ENCODE data around the gene THRB.

Gene THRB

DNA sequence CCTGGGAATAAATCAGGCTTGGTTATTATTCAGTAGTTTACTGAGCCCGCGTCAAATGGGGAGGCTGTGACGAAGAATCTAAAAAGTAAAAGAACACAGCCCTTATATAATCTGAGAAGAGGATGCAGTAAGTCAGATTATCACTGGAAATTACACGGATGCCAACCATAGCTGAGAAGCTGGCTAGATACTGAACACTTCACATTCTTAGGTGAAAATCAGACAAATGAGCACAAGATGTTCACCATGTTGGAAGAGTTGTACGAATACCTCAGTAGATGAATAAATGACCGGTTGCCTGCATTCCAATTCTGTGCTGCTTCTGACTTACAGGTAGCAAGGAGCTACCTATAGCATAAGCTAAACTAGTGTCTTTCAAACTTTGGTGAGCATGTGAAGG, 254.3 kb downstream of the THRB start:
- Histone ChIP-seq H3K4me3 (ENCODE audit: low read depth, low read length) (no peak overlapping the region), H3K9ac (ENCODE audit: low read length) (no peak overlapping the region), H3K27me3 (ENCODE audit: control insufficient read depth, insufficient read depth, low read length) (no peaks in the 10 kb centered on the region), H3K4me1 (ENCODE audit: control insufficient read depth, insufficient read depth, low read length) (peaks cover 11% of the 10 kb centered on the region), H3K27ac (ENCODE audit: low read depth, low read length) (no peak overlapping the region), H3K36me3 (ENCODE audit: control insufficient read depth, insufficient read depth, low read length) (no peaks in the 10 kb centered on the region), H3K9me3 (ENCODE audit: control insufficient read depth, insufficient read depth, low read depth, low read length) (no peaks in the 10 kb centered on the region)

DNA sequence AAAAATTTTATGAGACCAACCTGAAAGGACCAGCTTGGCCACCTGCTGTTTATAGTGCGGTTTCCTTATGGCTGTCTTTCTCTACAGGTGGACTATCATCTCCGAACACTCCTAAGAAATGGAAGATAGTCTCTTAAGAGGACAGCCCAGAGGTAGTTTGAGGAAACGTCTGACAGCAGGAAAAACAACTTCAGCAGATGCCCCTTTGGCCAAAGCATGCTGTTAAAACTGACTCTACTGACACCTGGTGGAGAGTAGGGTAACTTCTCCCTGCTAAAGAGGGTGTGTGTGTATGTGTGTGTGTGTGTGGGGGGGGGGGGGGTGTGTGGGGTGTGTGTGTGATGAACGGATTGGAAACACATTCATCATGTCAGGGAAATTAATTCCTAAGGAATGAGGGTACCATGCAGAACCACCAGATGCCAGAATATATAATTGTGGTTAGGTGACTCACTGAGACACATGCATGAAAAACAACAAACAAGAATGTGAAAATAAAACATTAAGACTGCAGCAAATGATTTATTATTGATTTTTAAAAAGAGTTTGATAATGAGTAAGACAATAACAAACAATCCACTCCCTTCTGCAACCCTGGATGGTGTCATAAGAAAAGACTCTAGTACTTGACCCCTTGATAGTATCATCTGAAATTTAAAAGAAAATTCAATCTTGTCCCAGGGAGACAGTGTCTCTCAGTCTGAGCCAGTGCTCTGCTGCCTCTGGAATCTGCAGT, 256.5 kb downstream of the THRB start:
- Histone ChIP-seq H3K36me3 (ENCODE audit: control insufficient read depth, insufficient read depth, low read length) (no peaks in the 10 kb centered on the region), H3K9ac (ENCODE audit: low read length) (no peak overlapping the region), H3K27ac (ENCODE audit: low read depth, low read length) (no peak overlapping the region), H3K4me1 (ENCODE audit: control insufficient read depth, insufficient read depth, low read length) (peaks cover 11% of the 10 kb centered on the region), H3K9me3 (ENCODE audit: control insufficient read depth, insufficient read depth, low read depth, low read length) (no peaks in the 10 kb centered on the region), H3K27me3 (ENCODE audit: control insufficient read depth, insufficient read depth, low read length) (no peaks in the 10 kb centered on the region), H3K4me3 (ENCODE audit: low read depth, low read length) (no peak overlapping the region)

DNA sequence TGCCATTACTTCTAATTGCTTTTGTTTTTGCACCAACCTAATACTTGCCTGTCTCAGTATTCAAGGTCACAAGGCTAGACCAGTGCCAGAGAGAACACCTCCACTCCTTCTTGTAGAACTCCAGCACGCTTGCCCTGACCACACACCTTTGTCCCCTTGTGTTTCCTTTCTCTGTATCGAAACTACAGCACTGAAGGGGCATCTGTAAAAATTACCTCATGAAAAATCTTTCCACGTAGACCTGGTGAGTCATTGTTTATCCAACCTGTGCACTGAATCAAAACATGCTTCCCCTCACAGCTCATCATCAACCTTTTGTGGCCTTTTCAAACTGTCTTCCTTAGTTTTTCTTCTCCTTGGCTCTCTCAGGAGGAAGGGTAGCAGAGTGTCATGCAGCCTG, 259.5 kb downstream of the THRB start:
- no peak overlapping the region for H3K9ac ChIP-seq (ENCODE audit: low read length)
- H3K4me1 ChIP-seq (ENCODE audit: control insufficient read depth, insufficient read depth, low read length): no peaks in the 10 kb centered on the region
- H3K27ac ChIP-seq (ENCODE audit: low read depth, low read length): no peak overlapping the region
- no peaks in the 10 kb centered on the region for H3K36me3 ChIP-seq (ENCODE audit: control insufficient read depth, insufficient read depth, low read length)
- H3K9me3 ChIP-seq (ENCODE audit: control insufficient read depth, insufficient read depth, low read depth, low read length): no peaks in the 10 kb centered on the region
- H3K4me3 ChIP-seq (ENCODE audit: low read depth, low read length): no peak overlapping the region
- no peaks in the 10 kb centered on the region for H3K27me3 ChIP-seq (ENCODE audit: control insufficient read depth, insufficient read depth, low read length)

DNA sequence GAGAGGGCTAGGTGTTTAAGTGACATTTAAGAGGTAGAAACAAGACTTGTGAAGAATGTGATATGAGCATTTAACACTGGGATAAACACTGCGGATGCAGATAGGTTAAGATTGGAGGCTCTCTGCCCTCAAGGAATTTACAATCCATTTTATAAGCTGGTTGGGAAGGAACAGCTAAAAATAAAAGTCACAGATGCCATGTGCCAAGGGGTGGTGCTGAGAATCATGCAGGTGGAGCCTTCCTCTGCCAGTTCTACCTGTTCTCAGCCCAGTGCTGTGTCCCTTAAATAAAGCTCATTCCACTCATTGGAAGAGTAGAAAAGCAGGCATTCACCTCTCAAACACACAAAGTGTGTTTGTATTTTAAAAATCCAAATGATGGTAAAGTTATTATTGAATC, 261.9 kb downstream of the THRB start:
- H3K36me3 ChIP-seq (ENCODE audit: control insufficient read depth, insufficient read depth, low read length): no peaks in the 10 kb centered on the region
- H3K9ac ChIP-seq (ENCODE audit: low read length): no peak overlapping the region
- H3K27me3 ChIP-seq (ENCODE audit: control insufficient read depth, insufficient read depth, low read length): no peaks in the 10 kb centered on the region
- no peak overlapping the region for H3K27ac ChIP-seq (ENCODE audit: low read depth, low read length)
- no peak overlapping the region for H3K4me3 ChIP-seq (ENCODE audit: low read depth, low read length)
- H3K9me3 ChIP-seq (ENCODE audit: control insufficient read depth, insufficient read depth, low read depth, low read length): no peaks in the 10 kb centered on the region
- no peaks in the 10 kb centered on the region for H3K4me1 ChIP-seq (ENCODE audit: control insufficient read depth, insufficient read depth, low read length)

DNA sequence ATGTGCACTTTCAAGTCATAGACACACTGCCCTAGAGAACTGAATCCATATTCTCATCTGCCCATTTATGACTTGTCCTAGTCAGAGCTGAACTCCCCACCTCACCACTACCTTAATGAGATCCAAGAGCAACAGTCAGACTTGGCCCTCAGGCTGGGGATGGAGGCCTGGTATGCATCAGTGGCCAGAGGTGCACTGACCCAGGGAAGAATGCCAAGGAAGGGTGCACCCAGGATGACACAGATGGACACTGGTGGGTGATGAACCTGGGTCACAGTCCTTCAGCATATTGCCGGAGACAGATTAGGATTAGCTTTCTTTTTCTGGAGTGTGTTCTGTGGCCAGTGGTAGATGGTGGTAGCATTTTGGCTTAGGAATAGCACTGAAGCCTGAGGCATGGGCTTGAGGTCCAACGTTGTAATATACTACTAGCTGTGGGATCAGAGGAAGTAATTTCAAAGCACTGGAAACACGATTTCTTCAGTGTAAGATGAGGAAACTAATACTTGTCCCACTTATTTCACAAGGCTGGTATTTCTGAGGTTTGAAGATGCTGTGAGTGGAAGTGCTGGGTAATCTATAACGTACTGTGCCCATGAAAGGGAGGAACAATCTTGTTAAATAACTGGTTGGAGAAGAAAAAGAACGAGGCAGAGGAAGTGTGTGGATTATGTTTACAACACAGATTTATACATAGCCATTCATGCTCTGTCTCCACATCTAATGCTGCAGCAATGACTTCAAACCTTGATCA, 265.0 kb downstream of the THRB start:
- Histone ChIP-seq H3K27me3 (ENCODE audit: control insufficient read depth, insufficient read depth, low read length) (no peaks in the 10 kb centered on the region), H3K4me1 (ENCODE audit: control insufficient read depth, insufficient read depth, low read length) (peaks cover 10% of the 10 kb centered on the region; the same call in 1 of the 2 replicates), H3K36me3 (ENCODE audit: control insufficient read depth, insufficient read depth, low read length) (no peaks in the 10 kb centered on the region), H3K9ac (ENCODE audit: low read length) (no peak overlapping the region), H3K9me3 (ENCODE audit: control insufficient read depth, insufficient read depth, low read depth, low read length) (no peaks in the 10 kb centered on the region), H3K27ac (ENCODE audit: low read depth, low read length) (no peak overlapping the region), H3K4me3 (ENCODE audit: low read depth, low read length) (no peak overlapping the region)

DNA sequence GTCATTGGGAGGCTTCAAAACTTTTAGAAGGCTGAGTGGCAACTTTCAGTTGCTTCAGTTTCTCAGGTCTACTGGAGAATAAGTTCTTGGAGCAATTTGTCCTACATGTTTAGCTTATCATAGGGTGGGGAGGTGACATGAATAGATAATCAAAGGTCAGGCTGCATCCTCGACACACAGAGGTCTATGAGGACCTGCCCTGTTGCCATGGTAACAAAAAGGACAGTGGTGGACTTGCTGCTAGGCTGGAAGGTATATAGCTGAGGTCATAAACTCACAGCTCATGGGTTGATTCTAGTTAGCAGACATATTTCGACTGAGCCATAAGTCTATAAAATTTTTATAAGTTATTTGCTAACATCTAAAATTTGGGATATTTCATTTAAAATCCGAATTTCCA, 267.0 kb downstream of the THRB start:
- H3K27ac ChIP-seq (ENCODE audit: low read depth, low read length): no peak overlapping the region

DNA sequence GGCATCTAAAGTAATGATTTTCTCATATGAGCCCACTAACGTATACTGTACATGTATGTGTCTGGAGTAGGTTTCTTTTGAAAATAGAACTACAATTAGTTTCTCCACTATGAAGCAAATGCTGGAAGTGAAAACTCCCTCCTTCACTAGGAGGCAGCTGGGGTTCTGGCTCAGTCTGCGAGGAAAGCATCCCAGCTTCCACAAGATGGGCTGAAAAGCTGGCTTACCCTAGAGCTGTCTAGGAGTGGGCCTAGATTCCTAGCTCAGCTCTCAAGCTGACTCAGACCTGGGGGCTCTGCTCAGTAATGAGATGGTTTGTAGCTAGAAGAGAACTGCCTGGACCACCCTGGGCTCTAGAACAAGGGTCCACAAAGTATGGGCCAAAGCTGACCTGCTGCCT, 268.3 kb downstream of the THRB start:
- no peaks in the 10 kb centered on the region for H3K36me3 ChIP-seq (ENCODE audit: control insufficient read depth, insufficient read depth, low read length)
- no peak overlapping the region for H3K27ac ChIP-seq (ENCODE audit: low read depth, low read length)
- no peaks in the 10 kb centered on the region for H3K27me3 ChIP-seq (ENCODE audit: control insufficient read depth, insufficient read depth, low read length)
- peaks cover 14% of the 10 kb centered on the region; the same call in 1 of the 2 replicates for H3K4me1 ChIP-seq (ENCODE audit: control insufficient read depth, insufficient read depth, low read length)
- no peak overlapping the region for H3K4me3 ChIP-seq (ENCODE audit: low read depth, low read length)
- no peak overlapping the region for H3K9ac ChIP-seq (ENCODE audit: low read length)
- H3K9me3 ChIP-seq (ENCODE audit: control insufficient read depth, insufficient read depth, low read depth, low read length): no peaks in the 10 kb centered on the region

More for the DNA sequence above, 267.0 kb downstream of the THRB start:
- no peaks in the 10 kb centered on the region for H3K36me3 ChIP-seq (ENCODE audit: control insufficient read depth, insufficient read depth, low read length)
- no peak overlapping the region for H3K9ac ChIP-seq (ENCODE audit: low read length)
- H3K4me1 ChIP-seq (ENCODE audit: control insufficient read depth, insufficient read depth, low read length): peaks cover 14% of the 10 kb centered on the region; the same call in 1 of the 2 replicates
- H3K27me3 ChIP-seq (ENCODE audit: control insufficient read depth, insufficient read depth, low read length): no peaks in the 10 kb centered on the region
- H3K4me3 ChIP-seq (ENCODE audit: low read depth, low read length): no peak overlapping the region
- H3K9me3 ChIP-seq (ENCODE audit: control insufficient read depth, insufficient read depth, low read depth, low read length): no peaks in the 10 kb centered on the region

DNA sequence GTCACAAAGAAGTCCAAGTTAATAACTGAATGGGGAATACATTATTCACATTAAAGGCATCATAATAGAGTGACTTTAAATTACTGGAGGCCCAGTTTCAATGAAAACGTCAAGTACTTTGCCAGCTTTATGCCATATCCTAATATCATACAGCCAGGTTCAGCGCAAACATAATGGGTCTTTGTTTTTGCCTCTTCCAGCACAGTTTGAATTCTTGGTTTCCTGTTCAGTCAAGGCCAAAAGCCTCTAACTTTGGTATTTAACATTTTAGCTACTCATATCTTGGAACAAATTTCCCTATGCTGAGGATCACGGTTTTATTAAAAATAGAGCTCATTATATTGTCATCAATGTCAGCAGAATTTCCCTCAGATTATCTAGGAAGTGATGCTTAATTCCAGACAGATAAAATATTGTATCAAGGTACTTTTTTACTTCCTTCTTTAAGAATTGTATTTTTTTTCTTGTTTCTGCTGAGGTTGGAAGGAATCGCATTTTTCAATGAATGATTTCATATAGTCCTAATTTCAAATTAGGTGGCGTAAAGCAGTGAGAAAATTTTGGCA, 269.2 kb downstream of the THRB start:
- H3K9me3 ChIP-seq (ENCODE audit: control insufficient read depth, insufficient read depth, low read depth, low read length): no peaks in the 10 kb centered on the region
- no peak overlapping the region for H3K9ac ChIP-seq (ENCODE audit: low read length)
- peaks cover 16% of the 10 kb centered on the region; the same call in 1 of the 2 replicates for H3K4me1 ChIP-seq (ENCODE audit: control insufficient read depth, insufficient read depth, low read length)
- no peak overlapping the region for H3K4me3 ChIP-seq (ENCODE audit: low read depth, low read length)
- H3K36me3 ChIP-seq (ENCODE audit: control insufficient read depth, insufficient read depth, low read length): no peaks in the 10 kb centered on the region
- no peak overlapping the region for H3K27ac ChIP-seq (ENCODE audit: low read depth, low read length)
- no peaks in the 10 kb centered on the region for H3K27me3 ChIP-seq (ENCODE audit: control insufficient read depth, insufficient read depth, low read length)

DNA sequence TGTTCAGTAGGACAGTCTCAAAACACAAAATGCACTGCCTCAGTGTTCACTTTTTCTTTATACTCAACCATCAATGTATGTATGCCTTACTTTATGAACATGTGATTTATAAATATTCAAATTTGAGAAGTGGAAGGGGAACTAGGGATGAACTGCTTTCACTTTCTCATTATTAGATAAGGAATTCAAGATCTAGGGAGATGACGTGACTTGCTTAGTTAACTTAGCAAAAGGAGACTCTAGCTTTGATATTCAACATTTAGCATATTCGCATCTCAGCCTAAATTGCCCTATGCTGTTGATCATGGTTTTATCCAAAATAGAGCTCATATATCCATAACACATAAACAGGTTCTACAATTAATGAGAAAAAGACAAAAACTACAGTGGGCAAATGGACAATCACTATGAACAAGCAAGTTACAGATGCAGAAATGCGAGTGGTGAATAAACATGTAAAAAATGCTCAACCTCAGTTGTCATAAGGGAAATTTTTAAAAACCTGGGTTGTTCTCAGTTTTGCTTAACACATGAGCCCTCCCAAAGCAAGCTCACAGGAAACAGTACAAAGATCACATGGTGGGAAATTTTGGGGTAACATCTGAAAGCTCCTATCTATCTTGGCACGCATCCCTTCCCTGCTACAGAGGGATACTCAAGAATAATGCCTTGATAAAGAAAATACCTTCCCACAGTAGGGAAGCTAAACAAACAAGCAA, 269.8 kb downstream of the THRB start:
- Histone ChIP-seq H3K9ac (ENCODE audit: low read length) (no peak overlapping the region), H3K9me3 (ENCODE audit: control insufficient read depth, insufficient read depth, low read depth, low read length) (no peaks in the 10 kb centered on the region), H3K4me3 (ENCODE audit: low read depth, low read length) (no peak overlapping the region), H3K36me3 (ENCODE audit: control insufficient read depth, insufficient read depth, low read length) (no peaks in the 10 kb centered on the region), H3K27ac (ENCODE audit: low read depth, low read length) (no peak overlapping the region), H3K27me3 (ENCODE audit: control insufficient read depth, insufficient read depth, low read length) (no peaks in the 10 kb centered on the region), H3K4me1 (ENCODE audit: control insufficient read depth, insufficient read depth, low read length) (peaks cover 23% of the 10 kb centered on the region)

DNA sequence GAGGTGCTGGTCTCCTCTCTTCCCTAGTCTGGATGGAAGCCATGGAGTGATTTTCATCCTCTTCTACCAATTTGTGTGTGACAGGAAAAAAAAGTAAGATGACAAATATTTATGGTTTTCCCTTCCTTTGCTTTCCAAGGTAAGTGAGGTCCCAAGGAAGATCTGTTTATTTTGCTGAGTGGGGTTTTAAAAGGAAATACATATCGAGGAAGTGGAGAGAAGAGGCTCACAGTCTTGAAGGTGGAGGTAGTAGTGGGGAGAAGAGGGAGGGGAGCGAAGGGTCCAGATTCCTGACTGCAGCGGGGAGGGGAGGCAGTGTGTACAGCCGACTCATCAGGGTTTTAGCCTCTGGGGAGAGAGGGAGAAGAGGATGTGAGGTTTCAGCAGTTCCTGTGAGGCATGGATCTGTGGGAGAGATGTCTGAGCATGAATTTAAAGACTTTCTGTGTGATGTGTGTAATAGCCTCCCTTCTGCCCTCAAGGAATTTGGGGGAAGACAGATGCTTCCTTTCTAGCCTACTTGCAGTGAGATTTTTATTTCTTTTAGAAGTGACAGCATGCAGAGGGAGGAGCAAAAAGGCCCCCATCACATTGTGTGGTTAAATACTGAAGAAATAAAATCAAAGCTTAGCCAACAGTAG, 272.4 kb downstream of the THRB start:
- no peak overlapping the region for H3K27ac ChIP-seq (ENCODE audit: low read depth, low read length)
- no peak overlapping the region for H3K4me3 ChIP-seq (ENCODE audit: low read depth, low read length)
- H3K9ac ChIP-seq (ENCODE audit: low read length): no peak overlapping the region
- no peaks in the 10 kb centered on the region for H3K9me3 ChIP-seq (ENCODE audit: control insufficient read depth, insufficient read depth, low read depth, low read length)
- H3K27me3 ChIP-seq (ENCODE audit: control insufficient read depth, insufficient read depth, low read length): no peaks in the 10 kb centered on the region
- H3K4me1 ChIP-seq (ENCODE audit: control insufficient read depth, insufficient read depth, low read length): peaks cover 26% of the 10 kb centered on the region
- H3K36me3 ChIP-seq (ENCODE audit: control insufficient read depth, insufficient read depth, low read length): no peaks in the 10 kb centered on the region

Measured in HUES6 (cell line).